NB4 (cell line): Measurements from ENCODE around the gene ZBED4.

Source experiments
- MYC ChIP-seq: IDR thresholded peaks from 2 replicates; pipeline ENCODE4 v1.6.1; 2011; ENCODE audit warnings: low read depth, low read length
- POLR2A ChIP-seq: IDR thresholded peaks from 2 replicates; pipeline ENCODE4 v1.6.1; 2011; ENCODE audit warnings: mild to moderate bottlenecking; ENCODE audit not compliant: insufficient read length; ENCODE audit errors: extremely low read depth
- TF ChIP-seq, protein P1 (sequence below): IDR thresholded peaks from one replicate; pipeline ENCODE4 v1.5.1; 2012; ENCODE audit warnings: low read depth, low read length
- TF ChIP-seq, protein P2 (sequence below): IDR thresholded peaks from 2 replicates; pipeline ENCODE4 v1.6.1; 2011; ENCODE audit warnings: low read depth, low read length

GRCh38 chr22:49918911-49919881 is 65.6 kb downstream of the ZBED4 start:
- TF ChIP-seq, protein P1, sequence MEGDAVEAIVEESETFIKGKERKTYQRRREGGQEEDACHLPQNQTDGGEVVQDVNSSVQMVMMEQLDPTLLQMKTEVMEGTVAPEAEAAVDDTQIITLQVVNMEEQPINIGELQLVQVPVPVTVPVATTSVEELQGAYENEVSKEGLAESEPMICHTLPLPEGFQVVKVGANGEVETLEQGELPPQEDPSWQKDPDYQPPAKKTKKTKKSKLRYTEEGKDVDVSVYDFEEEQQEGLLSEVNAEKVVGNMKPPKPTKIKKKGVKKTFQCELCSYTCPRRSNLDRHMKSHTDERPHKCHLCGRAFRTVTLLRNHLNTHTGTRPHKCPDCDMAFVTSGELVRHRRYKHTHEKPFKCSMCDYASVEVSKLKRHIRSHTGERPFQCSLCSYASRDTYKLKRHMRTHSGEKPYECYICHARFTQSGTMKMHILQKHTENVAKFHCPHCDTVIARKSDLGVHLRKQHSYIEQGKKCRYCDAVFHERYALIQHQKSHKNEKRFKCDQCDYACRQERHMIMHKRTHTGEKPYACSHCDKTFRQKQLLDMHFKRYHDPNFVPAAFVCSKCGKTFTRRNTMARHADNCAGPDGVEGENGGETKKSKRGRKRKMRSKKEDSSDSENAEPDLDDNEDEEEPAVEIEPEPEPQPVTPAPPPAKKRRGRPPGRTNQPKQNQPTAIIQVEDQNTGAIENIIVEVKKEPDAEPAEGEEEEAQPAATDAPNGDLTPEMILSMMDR: no peak
- no peak for TF ChIP-seq POLR2A
- TF ChIP-seq MYC: no peak
- TF ChIP-seq, protein P2, sequence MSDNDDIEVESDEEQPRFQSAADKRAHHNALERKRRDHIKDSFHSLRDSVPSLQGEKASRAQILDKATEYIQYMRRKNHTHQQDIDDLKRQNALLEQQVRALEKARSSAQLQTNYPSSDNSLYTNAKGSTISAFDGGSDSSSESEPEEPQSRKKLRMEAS: no peak
